Right lobe of liver (tissue), 6 donors: Measurements from ENCODE around the gene SLC25A10. TPM values are rescaled to one million over a fixed set of nuclear protein-coding genes. Genes with fewer than 3 reads are reported as not detected.

Experiments used
- ATAC-seq, 4 donors: fragments of 200-7000 bp; cut with Tn5 transposase; one replicate each; pipeline ENCODE4 v1.9.1; 2020; ENCODE audit warnings: mild to moderate bottlenecking in 4 of 4, moderate library complexity in 4 of 4
- DNase-seq, 3 donors: peaks; one replicate each; pipeline ENCODE4 v3.0.0-alpha.2; 2020
- H3K27ac ChIP-seq, 3 donors: fragments of 200-600 bp; one replicate each; pipeline ENCODE4 v1.8.0; 2022
- H3K27me3 ChIP-seq, 2 donors: fragments of 200-600 bp; one replicate each; pipeline ENCODE4 v1.8.0; 2022
- H3K36me3 ChIP-seq, 4 donors: fragments of 200-600 bp; sonication (generic) in 1 of 4; one replicate each; pipeline versions ENCODE4 v1.5.1 to v1.8.0; 2017 to 2022; ENCODE audit warnings: control low read depth in 1 of 4
- H3K4me1 ChIP-seq, 4 donors: fragments of 200-600 bp; sonication (generic) in 1 of 4; one replicate each; pipeline versions ENCODE4 v1.5.1 to v1.8.0; 2017 to 2022; ENCODE audit warnings: control low read depth in 1 of 4
- H3K4me3 ChIP-seq, 3 donors: fragments of 200-600 bp; one replicate each; pipeline ENCODE4 v1.8.0; 2022
- H3K9me3 ChIP-seq, 4 donors: fragments of 200-600 bp; sonication (generic) in 1 of 4; one replicate each; pipeline versions ENCODE4 v1.5.1 to v1.8.0; 2017 to 2022; ENCODE audit warnings: control low read depth in 1 of 4
- CTCF ChIP-seq, 4 donors: fragments of 200-600 bp in 3 of 4; fragments of 450-650 bp in 1 of 4; IDR thresholded peaks; one replicate each; pipeline versions ENCODE4 v1.5.1 to v1.8.0; 2016 to 2022; ENCODE audit warnings: antibody characterized with exemption in 4 of 4, mild to moderate bottlenecking in 2 of 4
- POLR2A ChIP-seq: fragments of 450-650 bp; IDR thresholded peaks from one replicate; pipeline ENCODE4 v1.6.1; 2017; ENCODE audit warnings: antibody characterized with exemption, mild to moderate bottlenecking
- WGBS: methylation state at CpG from one replicate; pipeline ENCODE4 v1.1.6; 2018; ENCODE audit warnings: low coverage, low lambda C conversion rate; ENCODE audit not compliant: insufficient coverage; ENCODE audit errors: missing lambda C conversion rate; 5-methylcytosine and 5-hydroxymethylcytosine counted together
- intact Hi-C, 2 donors: fragments of 100-400 bp; cut with DNase I; formaldehyde crosslinking; loops; one replicate each; pipeline versions ENCODE4 v1.11.2 to v1.14.1; 2022
- total RNA-seq, 6 experiments: library from RNA; depleted of rRNA in 2 of 6; stranded (reverse); fragments of >200 nt in 2 of 6; fragmentation: NEBNext Ultra II Directional in 3 of 6; extraction: Animal tissue kit (Norgen Biotek cat#: 25700) in 3 of 6; gene quantifications; one replicate each; pipeline versions ENCODE4 v1.1.0 to v1.2.4, GENCODE V29; 2016 to 2023
- donor health status: DM: no; HTN: yes; CAD: no.
- donor health status: DM: no; HTN: no; CAD: no.
- donor health status: DM: no; HTN: no; CAD: no.
- donor health status: DM: no; HTN: yes; CAD: no.
- donor health status: DM: no; HTN: yes; CAD: no.

SLC25A10 gene
- total RNA-seq, 6 experiments from 2014 or later = 35.6 to 92.0 (median 72.7) TPM

- intact Hi-C loops = no loop called here
- ATAC-seq = peak in 1 of 4 donors; percentile 5
- DNase-seq = no peak
- Histone ChIP-seq H3K36me3 (peaks cover 0 to 33% (median 8%) of the 10 kb centered on the region in 4 donors), H3K4me3 (peak overlapping the region; percentile 93 to 98 (median 96)), H3K27ac (peak overlapping the region; percentile 44 to 79 (median 70)), H3K9me3 (no peaks in the 10 kb centered on the region), H3K27me3 (no peaks in the 10 kb centered on the region), H3K4me1 (peaks cover 0 to 38% (median 12%) of the 10 kb centered on the region in 4 donors)
- TF ChIP-seq POLR2A = no peak
- TF ChIP-seq CTCF (IDR thresholded peaks at IDR 0.05) = no peak
- WGBS = 1% methylated on average over 14 of the region's 16 CpGs
Measured at GRCh38 chr17:81684442-81684911, 27.6 kb upstream of the SLC25A10 start.

GRCh38 chr17:81685108-81685507, 27.0 kb upstream of the SLC25A10 start:
- no peaks in the 10 kb centered on the region for H3K27me3 ChIP-seq
- no peaks in the 10 kb centered on the region for H3K9me3 ChIP-seq
- DNase-seq = peak in 1 of 3 donors; percentile 25
- intact Hi-C loops = no loop called here
- peaks cover 0 to 38% (median 8%) of the 10 kb centered on the region in 4 donors for H3K36me3 ChIP-seq
- no peak overlapping the region for H3K27ac ChIP-seq
- H3K4me3 ChIP-seq = peak overlapping the region; percentile 93 to 98 (median 96)
- ATAC-seq = no peak
- WGBS = 80% methylated on average over 2 of the region's 12 CpGs
- peaks cover 0 to 32% (median 9%) of the 10 kb centered on the region in 4 donors for H3K4me1 ChIP-seq
- TF ChIP-seq POLR2A = no peak
- no peak for TF ChIP-seq CTCF (IDR thresholded peaks at IDR 0.05)

GRCh38 chr17:81686614-81687013, 25.5 kb upstream of the SLC25A10 start:
- H3K36me3 ChIP-seq = peaks cover 0 to 52% (median 8%) of the 10 kb centered on the region in 4 donors
- H3K4me3 ChIP-seq = no peak overlapping the region
- DNase-seq (no peak), ATAC-seq (no peak)
- no peak overlapping the region for H3K27ac ChIP-seq
- peaks cover 0 to 28% (median 7%) of the 10 kb centered on the region in 4 donors for H3K4me1 ChIP-seq
- no peaks in the 10 kb centered on the region for H3K27me3 ChIP-seq
- H3K9me3 ChIP-seq = no peaks in the 10 kb centered on the region
- intact Hi-C loops = no loop called here
- no peak for TF ChIP-seq POLR2A
- TF ChIP-seq CTCF (IDR thresholded peaks at IDR 0.05) = no peak
- WGBS = 88% methylated on average over 4 of the region's 20 CpGs

- Histone ChIP-seq H3K27me3 (no peaks in the 10 kb centered on the region), H3K9me3 (no peaks in the 10 kb centered on the region), H3K36me3 (peaks cover 0 to 55% (median 13%) of the 10 kb centered on the region in 4 donors), H3K27ac (no peak overlapping the region), H3K4me1 (peaks cover 0 to 15% (median 7%) of the 10 kb centered on the region in 4 donors), H3K4me3 (no peak overlapping the region)
- WGBS = 92% methylated on average over 7 of the region's 41 CpGs
- ATAC-seq = no peak
- intact Hi-C loops = no loop called here
- DNase-seq = no peak
- TF ChIP-seq CTCF (IDR thresholded peaks at IDR 0.05) (no peak), POLR2A (no peak)
Measured at GRCh38 chr17:81687770-81688541, 24.1 kb upstream of the SLC25A10 start.
